IMR-90 (cell line): Measurements from ENCODE around the gene PADI2. TPM values are rescaled to one million over a fixed set of nuclear protein-coding genes. Genes with fewer than 3 reads are reported as not detected.

Experiments used
- ATAC-seq: fragments of 200-7000 bp; cut with Tn5 transposase; 2 replicates; pipeline ENCODE4 v1.9.1; 2020; ENCODE audit warnings: low read depth, mild to moderate bottlenecking, moderate library complexity
- BruUV-seq: library from RNA; stranded (reverse); fragments of 400-500 nt; replicated peaks from 2 replicates; lab custom pipeline; 2021; lab: Mats Ljungman, UMichigan
- CTCF ChIA-PET: fragments of 300-600 bp; formaldehyde crosslinking; extraction: SDS; loops from one replicate; lab custom pipeline; 2021; ENCODE audit warnings: antibody characterized with exemption; lab: Yijun Ruan, JAX
- POLR2A ChIA-PET: fragments of 300-600 bp; sonication (Branson Sonifier 250); formaldehyde crosslinking; loops from one replicate; lab custom pipeline; 2022; ENCODE audit warnings: antibody characterized with exemption; ENCODE audit not compliant: unreplicated experiment; lab: Charles Lee
- DNase-seq: peaks from one replicate; pipeline ENCODE4 v3.0.0; 2013
- H2AFZ ChIP-seq: replicated peaks from 2 replicates; pipeline ENCODE3; 2013; ENCODE audit warnings: low read length, mild to moderate bottlenecking; ENCODE audit not compliant: poor library complexity
- H2AK5ac ChIP-seq: 2 replicates; pipeline ENCODE4 v1.6.1; 2013; ENCODE audit warnings: low read depth, low read length, inconsistent platforms
- H2AK9ac ChIP-seq: replicated peaks from 2 replicates; pipeline ENCODE3; 2013; ENCODE audit warnings: mild to moderate bottlenecking, low read depth, low read length, moderate library complexity; ENCODE audit not compliant: poor library complexity
- H2BK120ac ChIP-seq: 2 replicates; pipeline ENCODE4 v1.6.1; 2013; ENCODE audit warnings: low read depth, low read length, inconsistent platforms
- H2BK15ac ChIP-seq: 3 replicates; pipeline ENCODE4 v1.6.1; 2013; ENCODE audit warnings: low read depth, low read length, inconsistent platforms
- H2BK20ac ChIP-seq: 2 replicates; pipeline ENCODE4 v1.6.1; 2013; ENCODE audit warnings: low read depth, mild to moderate bottlenecking, inconsistent platforms, low read length, moderate library complexity
- H2BK5ac ChIP-seq: 2 replicates; pipeline ENCODE4 v1.6.1; 2013; ENCODE audit warnings: mild to moderate bottlenecking, low read depth, low read length, inconsistent platforms; ENCODE audit not compliant: poor library complexity, severe bottlenecking
- H3K14ac ChIP-seq: replicated peaks from 2 replicates; pipeline ENCODE4 v1.6.1; 2013; ENCODE audit warnings: low read depth, low read length, inconsistent platforms
- H3K18ac ChIP-seq: 2 replicates; pipeline ENCODE4 v1.6.1; 2013; ENCODE audit warnings: low read depth, low read length, control low read depth
- H3K23ac ChIP-seq: 2 replicates; pipeline ENCODE4 v1.6.1; 2013; ENCODE audit warnings: low read depth, low read length, inconsistent platforms
- H3K27ac ChIP-seq: 2 replicates; pipeline ENCODE4 v1.5.1; 2013; ENCODE audit warnings: mild to moderate bottlenecking, control low read depth, low read length; ENCODE audit not compliant: insufficient read depth
- H3K27me3 ChIP-seq: 2 replicates; pipeline ENCODE4 v1.6.1; 2013; ENCODE audit warnings: low read length; ENCODE audit not compliant: control insufficient read depth, insufficient read depth
- H3K36me3 ChIP-seq: 2 replicates; pipeline ENCODE4 v1.6.1; 2013; ENCODE audit warnings: low read length, mixed read lengths; ENCODE audit not compliant: control insufficient read depth, insufficient read depth
- H3K4ac ChIP-seq: 2 replicates; pipeline ENCODE4 v1.6.1; 2013; ENCODE audit warnings: low read depth, low read length, inconsistent platforms
- H3K4me1 ChIP-seq: 2 replicates; pipeline ENCODE4 v1.6.1; 2013; ENCODE audit warnings: low read length, mixed read lengths; ENCODE audit not compliant: control insufficient read depth, insufficient read depth
- H3K4me2 ChIP-seq: 2 replicates; pipeline ENCODE4 v1.6.1; 2013; ENCODE audit warnings: low read depth, mild to moderate bottlenecking, control low read depth, low read length, moderate library complexity
- H3K4me3 ChIP-seq: 2 replicates; pipeline ENCODE4 v1.5.1; 2013; ENCODE audit warnings: low read depth, mild to moderate bottlenecking, control low read depth, low read length, moderate library complexity; ENCODE audit not compliant: insufficient read depth
- H3K56ac ChIP-seq: 2 replicates; pipeline ENCODE4 v1.6.1; 2013; ENCODE audit warnings: low read length, inconsistent platforms; ENCODE audit not compliant: insufficient read depth; ENCODE audit errors: extremely low read depth
- H3K79me1 ChIP-seq, 2 experiments: 2 replicates each; pipeline ENCODE4 v1.6.1; 2013; ENCODE audit warnings: low read length in 2 of 2, inconsistent platforms in 1 of 2, low read depth in 1 of 2
- H3K9ac ChIP-seq: 2 replicates; pipeline ENCODE4 v1.6.1; 2013; ENCODE audit warnings: low read depth, low read length, control low read depth
- H3K9me1 ChIP-seq: 2 replicates; pipeline ENCODE4 v1.6.1; 2013; ENCODE audit warnings: low read length, inconsistent platforms; ENCODE audit not compliant: insufficient read depth
- H3K9me3 ChIP-seq: 2 replicates; pipeline ENCODE4 v1.6.1; 2013; ENCODE audit warnings: low read length; ENCODE audit not compliant: control insufficient read depth, insufficient read depth
- H4K20me1 ChIP-seq: 2 replicates; pipeline ENCODE4 v1.6.1; 2013; ENCODE audit warnings: low read length, inconsistent platforms; ENCODE audit not compliant: insufficient read depth
- H4K5ac ChIP-seq: 2 replicates; pipeline ENCODE4 v1.6.1; 2013; ENCODE audit warnings: mild to moderate bottlenecking, low read depth, low read length, control low read depth
- H4K8ac ChIP-seq, 2 experiments: 2 replicates each; pipeline ENCODE4 v1.6.1; 2013; ENCODE audit warnings: low read depth in 2 of 2, low read length in 2 of 2, control low read depth in 1 of 2, inconsistent platforms in 1 of 2
- H4K91ac ChIP-seq: 2 replicates; pipeline ENCODE4 v1.6.1; 2013; ENCODE audit warnings: low read depth, low read length, inconsistent platforms; ENCODE audit not compliant: insufficient read depth
- NFE2L2 ChIP-seq: fragments of 150-350 bp; IDR thresholded peaks from 2 replicates; pipeline ENCODE4 v1.6.1; 2016; ENCODE audit warnings: low read depth, mild to moderate bottlenecking, low read length
- POLR2A ChIP-seq: IDR thresholded peaks from 2 replicates; pipeline ENCODE4 v1.6.1; 2012; ENCODE audit warnings: mild to moderate bottlenecking, low read depth, low read length
- whole genome bisulfite sequencing, 2 experiments: methylation state at CpG; one replicate each; pipeline versions ENCODE4 v1.1.5 to v1.1.7; 2013; ENCODE audit warnings: missing lambda C conversion rate in 2 of 2; ENCODE audit not compliant: insufficient read length in 1 of 2; ENCODE audit errors: extremely low coverage in 2 of 2; 5-methylcytosine and 5-hydroxymethylcytosine counted together
- dilution Hi-C: fragments of 300-500 bp; cut with HindIII; formaldehyde crosslinking; loops from one replicate; pipeline ENCODE4 v1.14.3; 2018; ENCODE audit warnings: low sequenced_read_pairs; ENCODE audit not compliant: unreplicated experiment
- in situ Hi-C: fragments of 300-500 bp; cut with MboI; formaldehyde crosslinking; loops from 3 replicates; pipeline ENCODE4 v1.14.3; 2019; ENCODE audit warnings: low sequenced_read_pairs, inconsistent platforms, mixed read lengths
- intact Hi-C: fragments of 100-400 bp; cut with micrococcal nuclease; formaldehyde crosslinking; loops from 2 replicates; pipeline ENCODE4 v1.10.0; 2022
- polyA plus RNA-seq, 3 experiments: library from polyadenylated mRNA; depleted of rRNA; stranded (reverse); fragments of >200 nt; gene quantifications; 2 replicates each; pipeline ENCODE4 v1.2.3, GENCODE V29; 2012; ENCODE audit warnings: low replicate concordance in 1 of 3
- total RNA-seq: library from RNA; depleted of rRNA; stranded (reverse); fragments of >200 nt; gene quantifications from 2 replicates; pipeline ENCODE4 v1.2.3, GENCODE V29; 2012

PADI2 gene
- total and polyA plus RNA-seq, 2 of the 4 experiments (the other 2 are of a cell fraction) = not detected

GRCh38 chr1:17040135-17040534 lies 79.1 kb downstream of the PADI2 start:
- no peak overlapping the region for H4K91ac ChIP-seq
- no peaks in the 10 kb centered on the region for H3K9me1 ChIP-seq
- H3K27ac ChIP-seq = no peak overlapping the region
- H2BK20ac ChIP-seq = no peak overlapping the region
- H3K4ac ChIP-seq = no peak overlapping the region
- no peaks in the 10 kb centered on the region for H3K4me1 ChIP-seq
- no peak overlapping the region for H3K56ac ChIP-seq
- intact Hi-C loops = no loop called here
- POLR2A ChIA-PET = no interaction called here
- H3K27me3 ChIP-seq = no peaks in the 10 kb centered on the region
- H3K14ac ChIP-seq = no peak overlapping the region
- CTCF ChIA-PET = no interaction called here
- H4K20me1 ChIP-seq = no peaks in the 10 kb centered on the region; the same call in 1 of the 2 replicates
- no peak overlapping the region for H3K4me3 ChIP-seq
- WGBS, 2 experiments = no CpG with 5 or more reads among the region's 1 CpG
- H2BK120ac ChIP-seq = no peak overlapping the region
- no peak overlapping the region for H4K5ac ChIP-seq
- no peak overlapping the region for H2AK9ac ChIP-seq
- H2BK15ac ChIP-seq = no peak overlapping the region
- no peak overlapping the region for H4K8ac ChIP-seq
- no peak overlapping the region for H3K9ac ChIP-seq
- no peaks in the 10 kb centered on the region for H3K9me3 ChIP-seq
- no peak overlapping the region for H2AK5ac ChIP-seq
- dilution Hi-C loops = no loop called here
- H3K36me3 ChIP-seq = peaks cover 30% of the 10 kb centered on the region
- DNase-seq = no peak
- no peak overlapping the region for H2BK5ac ChIP-seq
- ATAC-seq = no peak
- no TSS peak for BruUV-seq
- H3K79me1 ChIP-seq = peaks cover 21 to 26% of the 10 kb centered on the region in 2 experiments
- H2AFZ ChIP-seq = no peak overlapping the region
- H3K18ac ChIP-seq = no peak overlapping the region
- no peak overlapping the region for H3K23ac ChIP-seq
- in situ Hi-C loops = loop anchor here (25.0 kb wide), 1 partner anchor 428 kb away; the partner anchor contains the start of gene NBPF1
- H3K4me2 ChIP-seq = no peak overlapping the region
- TF ChIP-seq POLR2A = no peak
- TF ChIP-seq NFE2L2 = no peak
